SW480 (cell line): ENCODE data around the gene TBC1D2B.
"Not testable (repeated sequence)": the region's sequence is repeated elsewhere in the genome, so short reads cannot be mapped to it uniquely, and the experiment has no call there.

ENCODE experiments used
- DNase-seq: peaks from one replicate; pipeline ENCODE4 v3.0.0-alpha.2; 2016; ENCODE audit warnings: low spot score

The TBC1D2B gene

DNA sequence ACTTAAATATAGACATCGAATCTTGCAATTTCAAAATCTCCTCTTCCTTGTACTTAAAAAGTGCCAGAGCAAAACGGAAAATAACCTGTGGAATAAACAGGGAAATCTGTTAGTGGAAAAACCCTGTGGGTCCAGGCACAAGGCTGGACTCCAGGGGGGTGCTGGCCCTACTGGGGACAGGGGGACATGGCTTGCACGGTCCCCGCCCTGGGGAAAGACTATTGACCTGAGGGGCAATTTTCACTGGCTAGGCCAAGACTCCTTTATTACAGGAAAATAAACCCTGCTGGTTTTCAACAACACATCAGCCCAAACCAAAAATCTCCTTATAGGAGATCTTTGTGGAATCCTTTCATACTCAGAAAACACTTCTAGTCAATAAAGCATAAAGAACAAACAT is 75.9 kb downstream of the TBC1D2B start:
- DNase-seq, result no peak

DNA sequence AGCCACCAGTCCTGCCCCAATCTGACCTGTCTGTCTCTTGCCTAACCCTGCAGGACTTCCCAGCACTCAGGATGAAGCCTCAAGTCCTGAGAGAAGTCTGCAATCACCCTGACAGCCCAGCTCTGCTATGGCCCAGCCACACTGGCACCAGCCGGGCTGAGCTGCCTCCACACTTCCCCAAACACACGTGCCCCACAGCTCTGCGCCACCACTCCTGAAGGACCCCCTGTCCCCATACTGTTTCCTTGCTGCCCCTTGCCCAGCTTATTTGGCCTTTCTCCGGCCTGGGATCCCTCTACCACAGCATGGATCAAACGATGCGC is 76.6 kb downstream of the TBC1D2B start:
- DNase-seq, result no peak

DNA sequence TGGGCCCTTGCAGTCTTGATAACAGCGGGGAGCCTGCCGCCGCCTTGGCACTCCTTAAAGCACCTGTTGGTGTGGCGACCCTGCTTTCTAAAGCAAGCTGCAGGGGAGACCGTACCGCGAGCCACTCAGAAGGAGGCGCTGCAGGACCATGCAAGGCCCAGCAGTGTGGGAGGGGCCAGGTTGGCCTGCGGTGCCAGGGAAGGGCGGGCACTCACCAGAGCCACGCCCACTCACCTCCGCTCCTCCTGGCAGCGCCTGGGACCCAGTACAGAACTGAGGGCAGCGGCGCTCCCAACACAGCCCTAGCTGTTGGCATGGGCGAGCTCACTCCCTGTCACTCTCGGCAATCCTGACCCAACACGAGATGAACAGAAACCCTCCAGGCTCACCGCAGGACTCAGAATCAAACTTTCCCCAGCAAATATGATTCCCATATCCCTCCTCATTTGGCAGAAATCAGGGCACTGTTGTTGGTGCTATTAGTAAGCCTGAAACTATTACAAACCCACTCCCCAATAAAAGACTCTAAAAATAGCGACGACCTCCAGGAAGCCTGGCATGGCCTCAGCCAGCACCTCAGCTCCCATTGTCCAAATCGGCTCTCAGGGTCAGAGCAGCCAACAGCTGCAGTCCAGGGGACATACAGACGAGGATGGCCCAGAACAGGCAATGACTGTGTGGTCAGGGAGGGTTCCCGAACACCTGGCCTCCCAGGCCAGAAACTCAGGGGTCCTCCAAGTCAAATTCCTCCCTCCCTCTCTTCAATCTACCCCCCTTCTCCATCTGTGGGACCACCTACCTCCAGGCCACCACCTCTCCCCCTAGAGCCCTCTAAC is 77.2 kb downstream of the TBC1D2B start:
- peak; percentile 50 for DNase-seq

- no peak for DNase-seq
These were observed 78.0 kb downstream of the TBC1D2B start for GRCh38 chr15:77999486-77999885.

DNA sequence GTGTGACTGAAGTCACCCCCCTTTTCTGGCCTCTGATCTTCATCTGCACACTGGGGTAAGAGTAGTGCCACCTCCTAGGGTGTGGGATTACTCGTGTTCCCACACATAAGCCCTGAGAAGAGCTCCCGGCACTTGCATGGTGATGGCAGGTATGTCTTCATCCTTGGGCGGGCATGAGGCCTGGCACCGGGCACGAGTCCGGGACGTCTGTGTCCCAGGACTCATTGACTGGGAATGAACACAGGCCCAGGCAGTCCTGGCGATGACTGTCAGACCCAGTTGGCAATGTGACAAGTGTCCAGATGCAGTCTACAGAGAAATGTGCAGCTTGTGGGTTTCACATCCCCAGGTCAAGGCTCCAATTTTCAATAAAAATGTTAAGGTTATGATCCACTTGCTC is 78.9 kb downstream of the TBC1D2B start:
- no peak for DNase-seq

GRCh38 chr15:77997761-77998554 is 79.6 kb downstream of the TBC1D2B start:
- not testable (repeated sequence) for DNase-seq

DNA sequence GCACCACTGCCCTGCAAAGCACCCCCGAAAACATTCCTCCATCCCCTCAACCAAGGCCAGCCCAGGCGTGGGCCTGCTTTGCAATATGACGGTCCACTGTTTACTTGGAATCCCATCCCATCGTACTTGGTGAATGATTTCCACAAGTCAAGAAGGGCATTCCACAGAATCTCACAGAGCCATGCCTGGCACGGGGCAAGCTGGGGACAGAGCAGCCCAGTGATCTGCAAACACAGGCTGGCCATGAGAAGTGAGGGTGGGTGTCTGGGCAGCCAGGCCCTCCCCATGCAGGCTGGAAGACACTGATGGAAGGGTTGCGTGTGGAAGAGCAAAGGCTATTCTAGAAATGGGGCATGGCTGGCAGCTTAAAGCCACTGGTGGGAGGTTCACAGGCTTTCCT is 80.3 kb downstream of the TBC1D2B start:
- DNase-seq, result not testable (repeated sequence)

DNA sequence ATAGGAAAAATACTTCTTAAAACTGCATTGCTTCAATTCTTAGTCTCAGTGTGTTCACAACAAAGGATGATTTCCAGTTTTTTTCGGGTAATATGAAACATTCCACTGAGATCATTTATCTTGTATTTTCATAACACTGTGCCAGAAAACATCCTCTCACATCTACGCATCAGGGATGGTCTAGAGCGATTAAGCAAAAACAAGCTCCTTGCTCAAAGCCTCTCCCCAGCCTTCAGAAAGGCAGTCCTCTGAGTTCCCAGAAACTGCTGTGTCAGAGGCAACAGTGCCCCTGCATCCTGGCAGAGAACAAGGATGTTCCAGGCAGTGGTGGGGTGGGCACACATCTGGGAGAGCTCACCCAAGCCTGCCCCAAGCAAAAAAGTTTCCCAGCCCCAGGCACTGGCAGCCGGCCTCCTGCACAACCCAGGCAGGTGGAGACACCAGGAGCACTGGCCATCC is 80.8 kb downstream of the TBC1D2B start:
- DNase-seq, result not testable (repeated sequence)

DNA sequence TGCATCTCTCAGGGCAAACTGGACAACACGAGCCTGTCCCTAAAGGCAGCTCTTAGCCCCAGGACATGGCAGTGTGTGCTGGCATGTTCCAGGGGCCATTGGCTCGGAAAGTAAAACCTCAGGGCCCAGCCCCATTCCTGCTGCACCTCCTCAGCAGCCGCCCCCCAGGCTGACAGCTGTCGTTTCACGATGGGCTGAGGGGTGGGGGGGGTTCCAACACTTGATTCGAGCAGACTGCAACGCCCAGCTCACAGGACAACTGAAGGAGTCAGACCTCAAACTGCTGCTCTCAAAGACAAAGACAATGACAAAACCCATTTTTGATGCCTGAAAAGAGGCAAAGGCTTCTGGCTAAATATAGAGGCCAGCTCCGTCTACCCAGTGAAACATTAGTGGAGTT is 81.3 kb downstream of the TBC1D2B start:
- not testable (repeated sequence) for DNase-seq

DNA sequence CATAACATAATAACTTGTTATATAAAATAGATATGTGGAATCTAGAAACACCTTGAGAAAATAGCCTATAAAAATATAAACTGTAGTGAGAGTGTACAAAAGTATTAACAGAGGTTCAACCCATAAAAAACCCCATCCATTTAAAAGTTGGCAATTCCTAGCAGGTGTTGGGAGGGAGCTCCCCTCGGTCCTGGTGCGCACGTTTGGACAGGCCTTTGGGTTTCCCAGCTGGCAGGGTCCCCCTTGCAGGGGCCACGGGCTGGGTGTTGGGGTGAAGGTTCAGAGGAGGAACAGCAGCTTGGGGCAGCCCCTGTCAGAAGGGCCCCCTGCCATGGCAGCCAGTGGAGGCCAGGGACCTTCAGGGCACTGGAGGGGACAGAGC is 82.0 kb downstream of the TBC1D2B start:
- not testable (repeated sequence) for DNase-seq

DNA sequence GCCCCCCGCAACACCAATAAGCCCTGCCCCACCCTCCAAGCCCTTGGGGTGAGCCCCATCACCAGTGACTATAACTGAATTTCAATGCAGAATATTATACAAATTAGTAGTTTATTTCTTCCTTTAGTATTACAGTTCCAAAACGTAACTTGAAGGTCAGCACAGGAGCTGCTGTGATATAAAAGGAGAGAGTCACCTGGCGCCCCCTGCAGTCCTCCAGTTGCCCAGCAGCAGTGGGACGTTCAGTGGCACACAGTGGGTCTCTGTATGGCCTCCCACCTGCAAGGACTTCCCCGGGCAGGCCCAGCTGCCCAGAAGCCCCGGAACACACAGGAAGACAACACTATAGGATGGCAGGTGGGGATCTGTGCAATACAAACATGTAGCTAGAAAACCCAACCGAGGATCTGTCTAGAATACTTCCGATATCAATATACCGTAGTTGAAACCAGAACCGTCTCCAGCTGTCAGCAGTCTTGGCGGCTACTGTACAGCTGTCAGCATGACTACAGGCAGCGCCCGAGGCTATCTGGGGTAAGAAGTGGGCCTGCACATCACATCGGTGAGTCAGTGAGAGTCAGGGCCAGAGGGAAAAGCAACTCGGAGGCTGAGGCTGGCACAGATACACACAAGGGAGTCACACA is 82.5 kb downstream of the TBC1D2B start:
- DNase-seq, result not testable (repeated sequence)

- peak; percentile 82 for DNase-seq
These were observed 83.4 kb downstream of the TBC1D2B start for GRCh38 chr15:77993970-77994693.

DNA sequence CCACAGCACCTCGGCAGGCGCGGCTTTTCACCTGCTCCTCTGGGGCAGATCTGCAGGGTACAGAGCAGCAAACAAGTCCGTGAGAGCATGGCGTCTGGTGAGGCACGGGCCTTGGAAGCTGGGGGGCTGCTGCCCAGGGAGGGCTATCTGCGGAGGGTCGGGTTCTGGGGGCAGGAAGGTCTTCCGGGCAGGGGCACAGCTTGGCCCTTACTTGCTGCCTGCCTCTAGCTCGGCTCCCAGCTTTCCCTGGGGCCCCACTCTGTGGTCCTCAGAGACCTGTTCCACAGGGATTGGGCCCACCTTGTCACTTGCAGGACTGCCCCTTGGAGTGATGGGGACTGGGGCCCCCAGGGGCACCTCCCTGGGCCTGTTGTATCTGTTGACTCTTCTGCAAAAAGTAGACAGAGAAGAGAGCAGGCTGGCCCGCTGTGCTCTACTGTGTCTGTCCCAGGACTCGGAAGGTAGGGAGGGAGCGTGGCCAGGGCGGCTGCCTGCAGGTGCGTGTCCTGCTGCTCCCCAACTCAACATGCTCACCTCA is 84.1 kb downstream of the TBC1D2B start:
- no peak for DNase-seq

- DNase-seq, result no peak
These were observed 84.9 kb downstream of the TBC1D2B start for GRCh38 chr15:77992356-77993222.

- DNase-seq, result not testable (repeated sequence)
These were observed 85.8 kb downstream of the TBC1D2B start for GRCh38 chr15:77991658-77992201.

DNA sequence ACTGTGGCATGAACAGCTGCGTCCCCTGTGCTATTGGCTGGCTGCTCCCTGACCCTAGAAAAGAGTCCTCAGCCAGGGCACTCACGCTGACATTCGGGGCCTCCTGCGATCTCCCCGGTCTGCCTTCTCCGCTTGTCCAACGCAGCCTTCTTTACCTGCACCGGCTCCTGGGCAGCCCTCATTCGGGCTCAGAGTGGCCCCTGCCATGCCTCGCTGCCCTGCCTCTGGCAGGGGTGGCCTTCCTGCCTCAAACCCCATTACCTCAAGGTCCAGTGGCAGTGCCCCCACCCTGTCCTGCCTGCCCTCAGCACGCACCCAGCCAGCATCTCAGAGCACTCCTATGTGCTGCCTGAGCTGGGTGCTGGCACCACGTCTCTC is 86.5 kb downstream of the TBC1D2B start:
- DNase-seq, result no peak

DNA sequence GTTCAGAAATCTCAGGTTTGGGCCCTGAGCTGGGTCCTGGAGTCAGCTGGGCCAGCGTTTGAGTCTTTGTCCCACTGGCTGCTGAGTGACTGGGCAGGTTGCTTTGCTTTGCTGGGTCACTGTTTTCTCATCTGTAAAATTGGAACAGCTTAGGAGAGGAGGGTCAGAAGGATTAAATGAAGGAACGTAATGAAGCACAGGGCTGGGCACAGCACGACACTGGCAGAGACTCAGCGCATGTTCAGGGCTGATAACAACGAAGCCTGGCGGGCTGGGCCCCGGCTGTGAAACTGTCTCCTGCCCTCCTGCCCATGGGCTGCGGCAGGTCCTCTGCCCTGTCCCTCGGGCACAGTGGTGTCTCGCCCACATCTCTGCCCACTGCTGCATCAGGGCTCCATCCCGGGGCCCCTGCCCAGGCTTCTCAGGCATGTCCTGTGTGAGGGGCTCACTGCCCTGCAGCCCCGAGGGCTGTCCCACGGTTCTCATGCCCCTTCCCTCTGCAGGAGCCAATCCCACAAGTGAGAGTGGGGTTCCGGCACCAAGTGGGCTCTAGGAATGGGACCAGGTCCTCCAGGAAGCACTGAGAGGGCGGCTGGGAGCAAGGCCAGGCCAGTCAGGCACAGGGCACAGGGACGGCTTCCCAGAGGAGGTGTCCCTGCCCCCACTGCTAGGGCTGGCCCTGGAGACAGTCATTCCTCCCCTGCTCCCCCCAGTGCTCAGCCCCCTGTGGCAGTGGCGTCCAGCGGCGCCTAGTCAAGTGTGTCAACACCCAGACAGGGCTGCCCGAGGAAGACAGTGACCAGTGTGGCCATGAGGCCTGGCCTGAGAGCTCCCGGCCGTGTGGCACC is 88.0 kb downstream of the TBC1D2B start:
- DNase-seq, result no peak

GRCh38 chr15:77988347-77989295 is 88.9 kb downstream of the TBC1D2B start:
- no peak for DNase-seq

DNA sequence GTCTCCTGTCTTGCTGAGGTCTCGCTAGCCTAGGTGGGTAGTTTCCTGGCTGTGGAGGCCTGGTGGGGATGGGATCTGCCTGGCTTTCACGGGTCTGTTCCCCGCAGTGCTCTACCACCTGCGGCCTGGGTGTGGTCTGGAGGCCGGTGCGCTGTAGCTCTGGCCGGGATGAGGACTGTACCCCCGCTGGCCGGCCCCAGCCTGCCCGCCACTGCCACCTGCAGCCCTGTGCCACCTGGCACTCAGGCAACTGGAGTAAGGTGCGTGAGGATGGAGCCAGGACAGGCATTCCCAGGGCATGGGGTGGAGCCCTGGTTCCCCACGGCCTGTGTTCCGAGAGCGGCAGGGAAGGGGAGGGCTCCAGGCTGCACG is 89.8 kb downstream of the TBC1D2B start:
- DNase-seq, result peak; percentile 58
